Activated CD8-positive, alpha-beta T cell treated with anti-CD3 and anti-CD28 coated beads, Interleukin-2, amount 10 ng/mL, durations not matched to agents 7 days and 5 days (primary cell): ENCODE measurements around the gene MPV17. TPM values are rescaled to one million over a fixed set of nuclear protein-coding genes. Genes with fewer than 3 reads are reported as not detected.

Experiments used
- ATAC-seq: fragments of 150-1000 bp; cut with Tn5 transposase; one replicate; pipeline ENCODE4 v1.10.0; 2021; ENCODE audit warnings: moderate library complexity
- CTCF ChIA-PET: fragments of 350-600 bp; sonication (Branson Sonifier 250); formaldehyde crosslinking; loops from one replicate; lab custom pipeline; 2021; ENCODE audit warnings: antibody characterized with exemption; lab: Charles Lee
- POLR2A ChIA-PET: fragments of 350-600 bp; sonication (Branson Sonifier 250); formaldehyde crosslinking; loops from one replicate; lab custom pipeline; 2021; ENCODE audit warnings: antibody characterized with exemption; lab: Charles Lee
- DNase-seq: peaks from one replicate; pipeline ENCODE4 v3.0.0-alpha.2; 2020
- H3K27ac Mint-ChIP-seq: one replicate; pipeline ENCODE4 v1.8.0; 2021; ENCODE audit warnings: mild to moderate bottlenecking, mixed read lengths
- H3K27me3 Mint-ChIP-seq: one replicate; pipeline ENCODE4 v1.8.0; 2021; ENCODE audit warnings: low read depth, mixed read lengths
- H3K36me3 Mint-ChIP-seq: one replicate; pipeline ENCODE4 v1.8.0; 2021; ENCODE audit warnings: low read depth, mixed read lengths
- H3K4me1 Mint-ChIP-seq: one replicate; pipeline ENCODE4 v1.8.0; 2021; ENCODE audit warnings: low read depth, mixed read lengths
- H3K4me3 Mint-ChIP-seq: one replicate; pipeline ENCODE4 v1.8.0; 2021; ENCODE audit warnings: mild to moderate bottlenecking, mixed read lengths
- H3K9me3 Mint-ChIP-seq: one replicate; pipeline ENCODE4 v1.8.0; 2022; ENCODE audit warnings: mixed read lengths; ENCODE audit not compliant: insufficient read depth
- total RNA-seq, 2 experiments: library from RNA; stranded (reverse); gene quantifications; one replicate each; pipeline ENCODE4 v1.2.3, GENCODE V29; 2021

Gene MPV17
- total RNA-seq, 2 experiments from 2014 or later = 78.0 to 80.5 TPM

DNA sequence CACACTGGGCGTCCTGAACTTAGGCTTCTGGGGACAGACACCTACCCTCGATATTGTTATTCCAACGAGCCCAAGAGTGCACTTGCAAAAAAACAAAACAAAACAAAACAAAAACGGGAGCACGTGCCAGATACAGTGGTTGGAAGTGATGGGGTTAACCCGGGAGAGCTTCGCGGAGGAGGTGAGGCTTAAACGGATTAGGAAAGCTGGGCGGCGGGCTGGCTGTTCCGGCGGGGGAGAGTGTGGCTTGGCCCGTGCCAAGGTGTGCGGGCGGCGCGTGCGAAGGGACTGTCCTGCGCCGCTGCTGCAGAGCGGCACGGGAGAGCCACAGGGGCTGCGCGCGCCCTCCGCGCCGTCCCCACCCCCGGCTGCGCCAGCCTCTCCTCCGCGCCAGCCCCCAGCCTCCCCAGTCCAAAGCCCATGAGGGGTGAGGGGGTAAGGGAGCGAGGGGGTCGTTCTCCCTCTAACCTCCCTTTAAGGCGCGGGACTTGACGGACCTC lies 58.6 kb downstream of the MPV17 start:
- H3K27me3 Mint-ChIP-seq = peaks cover 42% of the 10 kb centered on the region
- DNase-seq = no peak
- H3K27ac Mint-ChIP-seq = no peak overlapping the region
- H3K36me3 Mint-ChIP-seq = no peaks in the 10 kb centered on the region
- ChIA-PET CTCF (interaction anchor here (1.0 to 6.1 kb wide), 11 partner anchors 8 to 165 kb away, joined by 3 to 90 read pairs (median 4); partner anchors contain the start of genes NRBP1, PREB and TRIM54), POLR2A (interaction anchor here (0.6 to 2.3 kb wide), 2 partner anchors 16 to 20 kb away, joined by 4 to 7 read pairs; no protein-coding TSS in a partner anchor)
- peaks cover 26% of the 10 kb centered on the region for H3K4me1 Mint-ChIP-seq
- ATAC-seq = peak; percentile 45
- H3K4me3 Mint-ChIP-seq = peak overlapping the region; percentile 76
- H3K9me3 Mint-ChIP-seq = no peaks in the 10 kb centered on the region

DNA sequence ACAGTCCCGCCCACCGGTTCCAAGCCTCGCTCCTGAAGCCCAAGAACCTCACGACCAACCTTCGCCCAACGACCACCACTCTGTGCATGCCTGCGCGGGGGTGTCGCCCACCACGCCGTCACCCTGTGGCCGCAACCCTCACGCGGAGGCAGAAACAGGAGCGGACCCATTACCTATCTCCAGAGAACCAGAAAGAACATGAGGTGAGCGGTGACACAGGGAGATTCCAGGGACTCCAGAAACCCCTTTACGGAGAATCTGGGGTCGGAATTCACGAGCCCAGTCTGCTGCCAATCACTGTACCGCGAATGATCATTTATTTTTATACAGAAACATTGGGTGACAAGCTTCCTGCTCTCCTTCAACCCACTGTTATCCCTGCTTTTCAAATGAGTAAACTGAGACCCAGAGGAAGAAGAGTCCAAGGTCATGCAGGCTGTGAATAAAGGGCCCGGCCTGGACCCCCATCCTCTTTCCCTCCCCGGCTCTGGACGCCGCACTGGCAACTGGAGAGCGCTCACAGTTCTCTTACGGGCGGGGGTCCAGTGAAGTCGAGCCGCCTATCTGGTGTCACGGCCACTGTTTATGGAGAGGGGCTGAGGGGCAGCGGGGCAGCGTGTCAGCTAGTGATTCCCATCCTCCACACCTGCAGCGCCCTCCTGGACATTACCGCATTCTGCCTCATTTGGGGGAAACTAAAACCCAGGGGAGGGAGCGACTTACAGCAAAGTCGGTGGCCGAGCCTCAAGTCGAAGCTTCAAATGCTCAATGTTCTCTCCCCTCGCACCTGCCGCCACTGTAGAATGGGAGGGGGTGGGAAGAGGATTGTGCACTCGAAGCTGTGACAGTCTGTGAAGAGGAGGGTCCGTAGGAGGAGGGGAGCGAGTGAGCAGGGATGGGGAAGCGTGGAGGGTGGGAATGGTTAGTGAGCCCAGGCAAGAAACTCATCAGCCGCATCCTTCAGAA lies 59.3 kb downstream of the MPV17 start:
- CTCF ChIA-PET = interaction anchor here (1.1 to 6.1 kb wide), 6 partner anchors 14 to 165 kb away, joined by 3 to 90 read pairs (median 4); partner anchors contain the start of genes NRBP1, PREB and TRIM54
- peaks cover 46% of the 10 kb centered on the region for H3K27me3 Mint-ChIP-seq

GRCh38 chr2:27262379-27263286 lies 60.3 kb downstream of the MPV17 start, which contains the start of gene SLC30A3:
SLC30A3 (minus strand) TSS chr2:27263047; CDS start chr2:27262906, 141 bp downstream.
- H3K36me3 Mint-ChIP-seq = no peaks in the 10 kb centered on the region

More for the DNA sequence above, 59.3 kb downstream of the MPV17 start:
- Mint-ChIP-seq H3K36me3 (no peaks in the 10 kb centered on the region), H3K9me3 (no peaks in the 10 kb centered on the region), H3K27ac (peak overlapping the region; percentile 35), H3K4me1 (peaks cover 26% of the 10 kb centered on the region), H3K4me3 (peak overlapping the region; percentile 76)
- POLR2A ChIA-PET = interaction anchor here (1.3 to 2.3 kb wide), 2 partner anchors 15 to 213 kb away, joined by 3 to 7 read pairs; no protein-coding TSS in a partner anchor
- DNase-seq (no peak), ATAC-seq (no peak)

GRCh38 chr2:27261926-27262298 lies 61.0 kb downstream of the MPV17 start:
- ATAC-seq (no peak), DNase-seq (no peak)
- H3K27me3 Mint-ChIP-seq = peaks cover 46% of the 10 kb centered on the region
- peaks cover 26% of the 10 kb centered on the region for H3K4me1 Mint-ChIP-seq
- ChIA-PET POLR2A (no interaction called here), CTCF (interaction anchor here (1.6 to 6.1 kb wide), 2 partner anchors 41 to 92 kb away, joined by 3 to 45 read pairs; no protein-coding TSS in a partner anchor)
- no peaks in the 10 kb centered on the region for H3K36me3 Mint-ChIP-seq
- H3K27ac Mint-ChIP-seq = no peak overlapping the region
- peak overlapping the region; percentile 37 for H3K4me3 Mint-ChIP-seq
- H3K9me3 Mint-ChIP-seq = no peaks in the 10 kb centered on the region

More at GRCh38 chr2:27262379-27263286, 60.3 kb downstream of the MPV17 start, which contains the start of gene SLC30A3:
- DNase-seq (peak; percentile 76), ATAC-seq (peak; percentile 84)
- peaks cover 46% of the 10 kb centered on the region for H3K27me3 Mint-ChIP-seq
- H3K4me3 Mint-ChIP-seq = peak within 1 kb of the TSS; percentile 76
- H3K9me3 Mint-ChIP-seq = no peaks in the 10 kb centered on the region
- ChIA-PET CTCF (interaction anchor here (1.6 to 6.1 kb wide), 4 partner anchors 14 to 93 kb away, joined by 3 to 90 read pairs (median 25); partner anchors contain the start of gene TRIM54), POLR2A (interaction anchor here (1.3 to 2.3 kb wide), 2 partner anchors 14 to 212 kb away, joined by 3 to 7 read pairs; no protein-coding TSS in a partner anchor)
- peak within 1 kb of the TSS; percentile 35 for H3K27ac Mint-ChIP-seq
- peaks cover 26% of the 10 kb centered on the region for H3K4me1 Mint-ChIP-seq

DNA sequence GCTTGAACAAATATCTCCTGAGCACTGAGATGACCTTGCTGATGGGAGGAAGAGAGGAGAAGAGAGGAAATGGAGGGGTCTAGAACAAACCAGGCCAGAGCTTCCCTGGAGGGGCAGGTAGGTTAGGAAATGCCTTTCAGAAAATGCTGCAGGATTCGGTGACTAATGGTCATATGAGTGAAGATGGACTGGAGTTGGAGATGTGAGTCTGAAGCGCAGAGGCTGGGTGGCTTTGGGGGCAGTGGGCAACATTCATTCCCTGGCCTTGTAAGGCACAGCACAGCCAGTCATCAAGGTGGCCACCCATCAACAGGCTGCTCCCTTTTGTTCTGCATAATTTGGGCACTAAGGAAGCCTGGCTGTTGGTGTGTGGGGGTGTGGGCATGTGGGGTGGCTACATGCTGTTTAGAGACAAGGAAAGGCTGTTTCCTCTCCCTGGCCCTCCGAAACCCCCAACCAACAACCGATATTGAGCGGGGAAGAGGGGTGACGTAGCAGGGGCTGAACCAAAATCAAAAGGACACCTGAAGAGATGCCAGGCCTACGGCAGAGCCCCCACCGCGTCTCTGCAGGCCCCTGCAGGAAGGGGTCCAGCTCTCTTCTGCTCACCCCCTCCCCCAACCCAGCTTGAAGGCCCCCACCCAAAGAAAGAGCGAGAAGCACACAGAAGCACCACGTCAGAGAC lies 61.5 kb downstream of the MPV17 start:
- no peaks in the 10 kb centered on the region for H3K36me3 Mint-ChIP-seq
- ATAC-seq = no peak
- no peak overlapping the region for H3K27ac Mint-ChIP-seq
- peaks cover 26% of the 10 kb centered on the region for H3K4me1 Mint-ChIP-seq
- DNase-seq = no peak
- H3K9me3 Mint-ChIP-seq = no peaks in the 10 kb centered on the region
- peak overlapping the region; percentile 37 for H3K4me3 Mint-ChIP-seq
- ChIA-PET POLR2A (no interaction called here), CTCF (interaction anchor here (1.6 to 6.1 kb wide), 2 partner anchors 41 to 92 kb away, joined by 3 to 45 read pairs; no protein-coding TSS in a partner anchor)
- peaks cover 46% of the 10 kb centered on the region for H3K27me3 Mint-ChIP-seq

Other genes with a start within 250 kb of the MPV17 start
- 1 to 10 TPM; 1.1 to 1.4 TPM for gene EMILIN1, start 244.5 kb downstream of the MPV17 start, total RNA-seq
- 10 to 100 TPM; 12.1 to 12.4 TPM for gene KHK, start 236.3 kb downstream of the MPV17 start, total RNA-seq
- gene CGREF1, start 204.0 kb downstream of the MPV17 start, total RNA-seq = under 1 TPM; 0.61 to 0.94 TPM
- under 1 TPM; 0.23 to 0.45 TPM for gene ABHD1, start 199.3 kb downstream of the MPV17 start, total RNA-seq
- gene PREB, start 188.5 kb downstream of the MPV17 start, total RNA-seq = 10 to 100 TPM; 66.5 to 72.1 TPM
- gene PRR30, start 183.7 kb downstream of the MPV17 start, total RNA-seq = not detected
- not detected for gene TCF23, start 174.1 kb downstream of the MPV17 start, total RNA-seq
- gene ATRAID, start 111.1 kb downstream of the MPV17 start, total RNA-seq = 10 to 100 TPM; 60.2 to 64.7 TPM
- 10 to 100 TPM; 41.5 to 47.4 TPM for gene SLC5A6, start 110.8 kb downstream of the MPV17 start, total RNA-seq
- 10 to 100 TPM; 83.7 to 85.1 TPM for gene CAD, start 105.7 kb downstream of the MPV17 start, total RNA-seq
- not detected for gene SLC30A3, start 60.0 kb downstream of the MPV17 start, total RNA-seq
- gene DNAJC5G, start 47.7 kb downstream of the MPV17 start, total RNA-seq = not detected
- gene TRIM54, start 40.7 kb downstream of the MPV17 start, total RNA-seq = under 1 TPM; 0.26 to 0.31 TPM
- gene UCN, start 14.7 kb downstream of the MPV17 start, total RNA-seq = 1 to 10 TPM; 2.2 to 2.6 TPM
- gene GTF3C2, start 33.7 kb upstream of the MPV17 start, total RNA-seq = 10 to 100 TPM; 60.9 to 62.6 TPM
- 10 to 100 TPM; 34.5 to 37.0 TPM for gene EIF2B4, start 47.2 kb upstream of the MPV17 start, total RNA-seq
- 100 to 1,000 TPM; 119 to 120 TPM for gene SNX17, start 47.5 kb upstream of the MPV17 start, total RNA-seq
- 10 to 100 TPM; 11.8 to 13.3 TPM for gene ZNF513, start 57.6 kb upstream of the MPV17 start, total RNA-seq
- gene PPM1G, start 86.5 kb upstream of the MPV17 start, total RNA-seq = 100 to 1,000 TPM; 130 to 136 TPM
- 10 to 100 TPM; 91.2 to 91.3 TPM for gene NRBP1, start 105.5 kb upstream of the MPV17 start, total RNA-seq
- gene KRTCAP3, start 119.3 kb upstream of the MPV17 start, total RNA-seq = 1 to 10 TPM; 5.6 to 6.6 TPM
- 10 to 100 TPM; 10.0 to 11.2 TPM for gene IFT172, start 166.6 kb upstream of the MPV17 start, total RNA-seq
- not detected for gene FNDC4, start 172.1 kb upstream of the MPV17 start, total RNA-seq
- not detected for gene GCKR, start 173.7 kb upstream of the MPV17 start, total RNA-seq